PC-3 (cell line): ENCODE measurements around the gene SLC7A6. TPM values are rescaled to one million over a fixed set of nuclear protein-coding genes. Genes with fewer than 3 reads are reported as not detected.

ENCODE experiments used
- ATAC-seq: fragments of 200-7000 bp; cut with Tn5 transposase; 2 replicates; pipeline ENCODE4 v1.9.1; 2020; ENCODE audit warnings: mild to moderate bottlenecking, moderate library complexity
- BruUV-seq: library from RNA; stranded (reverse); fragments of 400-500 nt; replicated peaks from 2 replicates; lab custom pipeline; 2021; lab: Mats Ljungman, UMichigan
- CTCF ChIA-PET: fragments of 300-600 bp; sonication (Branson Sonifier 250); formaldehyde crosslinking; loops from one replicate; lab custom pipeline; 2022; ENCODE audit warnings: antibody characterized with exemption; lab: Charles Lee
- POLR2A ChIA-PET: fragments of 300-600 bp; sonication (Branson Sonifier 250); formaldehyde crosslinking; loops from one replicate; lab custom pipeline; 2022; ENCODE audit warnings: antibody characterized with exemption; ENCODE audit not compliant: unreplicated experiment; lab: Charles Lee
- DNase-seq: peaks from one replicate; pipeline ENCODE4 v3.0.0-alpha.2; 2015
- H2AFZ ChIP-seq: fragments of 300-600 bp; sonication (generic); 2 replicates; pipeline ENCODE4 v1.6.0; 2016; ENCODE audit warnings: antibody characterized with exemption, low read length
- H3F3A ChIP-seq: fragments of 300-600 bp; sonication (generic); one replicate; pipeline ENCODE4 v1.6.0; 2017; ENCODE audit warnings: antibody characterized with exemption, low read length, control low read depth, mild to moderate bottlenecking; ENCODE audit not compliant: unreplicated experiment
- H3K27ac ChIP-seq: fragments of 300-600 bp; sonication (generic); 2 replicates; pipeline ENCODE4 v1.5.1; 2016; ENCODE audit warnings: mild to moderate bottlenecking, low read length
- H3K27me3 ChIP-seq: fragments of 300-600 bp; sonication (generic); 2 replicates; pipeline ENCODE4 v1.6.1; 2016; ENCODE audit warnings: low read length, mixed read lengths
- H3K36me3 ChIP-seq: fragments of 300-600 bp; sonication (generic); 2 replicates; pipeline ENCODE4 v1.6.1; 2016; ENCODE audit warnings: low read depth, mixed run types, low read length, mixed read lengths
- H3K4me1 ChIP-seq: fragments of 300-600 bp; sonication (generic); 2 replicates; pipeline ENCODE4 v1.5.1; 2016; ENCODE audit warnings: low read length; ENCODE audit not compliant: insufficient read depth
- H3K4me2 ChIP-seq: fragments of 300-600 bp; sonication (generic); 2 replicates; pipeline ENCODE4 v1.6.0; 2016; ENCODE audit warnings: low read length
- H3K4me3 ChIP-seq: fragments of 300-600 bp; sonication (generic); 2 replicates; pipeline ENCODE4 v1.5.1; 2016; ENCODE audit warnings: mild to moderate bottlenecking, low read length, mixed read lengths
- H3K79me2 ChIP-seq: fragments of 300-600 bp; sonication (generic); 2 replicates; pipeline ENCODE4 v1.6.1; 2017; ENCODE audit warnings: low read length, mixed read lengths
- H3K9ac ChIP-seq: fragments of 300-600 bp; sonication (generic); 2 replicates; pipeline ENCODE4 v1.6.0; 2016; ENCODE audit warnings: mild to moderate bottlenecking, low read length
- H3K9me2 ChIP-seq: fragments of 300-600 bp; sonication (generic); replicated peaks from 2 replicates; pipeline ENCODE4 v1.6.1; 2016; ENCODE audit warnings: mixed run types, low read length, mixed read lengths
- H3K9me3 ChIP-seq: fragments of 300-600 bp; sonication (generic); 2 replicates; pipeline ENCODE4 v1.6.1; 2016; ENCODE audit warnings: low read length, mixed read lengths
- H4K20me1 ChIP-seq: fragments of 300-600 bp; sonication (generic); 2 replicates; pipeline ENCODE4 v1.6.1; 2016; ENCODE audit warnings: low read length, mixed read lengths
- CTCF ChIP-seq: fragments of 300-600 bp; sonication (generic); conservative IDR thresholded peaks from 2 replicates; pipeline ENCODE4 v1.5.1; 2017; ENCODE audit warnings: antibody characterized with exemption, low read depth, mild to moderate bottlenecking, low read length
- EZH2 ChIP-seq: fragments of 300-600 bp; sonication (generic); IDR thresholded peaks from one replicate; pipeline ENCODE4 v1.6.1; 2017; ENCODE audit warnings: antibody characterized with exemption, mild to moderate bottlenecking, low read length; ENCODE audit not compliant: unreplicated experiment
- EZH2phosphoT487 ChIP-seq: fragments of 300-600 bp; sonication (generic); IDR thresholded peaks from 2 replicates; pipeline ENCODE4 v1.6.1; 2018; ENCODE audit warnings: mild to moderate bottlenecking, antibody characterized with exemption, low read length, borderline replicate concordance
- intact Hi-C: fragments of 100-400 bp; cut with micrococcal nuclease; formaldehyde crosslinking; loops from 2 replicates; pipeline ENCODE4 v1.9.0; 2023
- total RNA-seq: library from RNA; depleted of rRNA; stranded (reverse); fragments of >200 nt; gene quantifications from 2 replicates; pipeline ENCODE4 v1.2.3, GENCODE V29; 2014

The SLC7A6 gene
- total RNA-seq, 1 experiment from 2014 or later = 24.7 TPM

- CTCF ChIA-PET = interaction anchor here (1.0 kb wide), 1 partner anchor 245 kb away, joined by 3 read pairs; no protein-coding TSS in a partner anchor
- peaks cover 13% of the 10 kb centered on the region; the same call in 1 of the 2 replicates for H3K79me2 ChIP-seq
- POLR2A ChIA-PET = no interaction called here
These were observed 37.0 kb upstream of the SLC7A6 start for GRCh38 chr16:68227183-68227793.

GRCh38 chr16:68227850-68228553 is 36.3 kb upstream of the SLC7A6 start:
- Histone ChIP-seq H3K27me3 (no peaks in the 10 kb centered on the region), H3K4me1 (no peaks in the 10 kb centered on the region), H3K9me2 (no peaks in the 10 kb centered on the region), H3K27ac (no peak overlapping the region), H3K4me2 (no peak overlapping the region), H4K20me1 (peaks cover 14% of the 10 kb centered on the region; the same call in 1 of the 2 replicates), H3K79me2 (peaks cover 19% of the 10 kb centered on the region), H3K9me3 (no peaks in the 10 kb centered on the region), H3K9ac (no peak overlapping the region), H3F3A (no peaks in the 10 kb centered on the region), H3K36me3 (peaks cover 21% of the 10 kb centered on the region), H2AFZ (no peak overlapping the region), H3K4me3 (no peak overlapping the region)
- 0 out of 2 replicates have a peak, but pooled peaks have one; percentile 27 for ATAC-seq
- DNase-seq = no peak
- POLR2A ChIA-PET = interaction anchor here (0.7 kb wide), 1 partner anchor 10 kb away, joined by 4 read pairs; no protein-coding TSS in a partner anchor
- no TSS peak for BruUV-seq
- CTCF ChIA-PET = interaction anchor here (0.5 to 0.9 kb wide), 2 partner anchors 134 to 221 kb away, joined by 3 read pairs; no protein-coding TSS in a partner anchor
- TF ChIP-seq EZH2 (no peak), EZH2phosphoT487 (no peak), CTCF (no peak)
- intact Hi-C loops = loop anchor here (2.0 kb wide), 2 partner anchors 27 to 133 kb away; no protein-coding TSS in a partner anchor

More at GRCh38 chr16:68227183-68227793, 37.0 kb upstream of the SLC7A6 start:
- no peak overlapping the region for H3K4me2 ChIP-seq
- H3K27ac ChIP-seq = no peak overlapping the region
- H3K27me3 ChIP-seq = no peaks in the 10 kb centered on the region
- DNase-seq (no peak), ATAC-seq (no peak)
- H3K36me3 ChIP-seq = peaks cover 21% of the 10 kb centered on the region
- no peak for TF ChIP-seq CTCF
- TF ChIP-seq EZH2 = no peak
- no peak for TF ChIP-seq EZH2phosphoT487
- H3K9me2 ChIP-seq = no peaks in the 10 kb centered on the region
- no peak overlapping the region for H3K4me3 ChIP-seq
- H3K9ac ChIP-seq = no peak overlapping the region
- H4K20me1 ChIP-seq = peaks cover 14% of the 10 kb centered on the region; the same call in 1 of the 2 replicates
- intact Hi-C loops = no loop called here
- H3K4me1 ChIP-seq = no peaks in the 10 kb centered on the region
- H3K9me3 ChIP-seq = no peaks in the 10 kb centered on the region
- no TSS peak for BruUV-seq
- H2AFZ ChIP-seq = no peak overlapping the region
- H3F3A ChIP-seq = no peaks in the 10 kb centered on the region
